Suprapubic skin (tissue), 3 donors: Measurements from ENCODE around the gene LLGL1.

Experiments used
- CTCF ChIP-seq, 2 donors: fragments of 200-600 bp in 1 of 2; fragments of 450-650 bp in 1 of 2; sonication (generic) in 1 of 2; IDR thresholded peaks; one replicate each; pipeline ENCODE4 v1.5.1; 2016 to 2019; ENCODE audit warnings: antibody characterized with exemption in 2 of 2, mild to moderate bottlenecking in 1 of 2, moderate library complexity in 1 of 2
- POLR2A ChIP-seq, 2 donors: fragments of 450-650 bp; IDR thresholded peaks; one replicate each; pipeline ENCODE4 v1.6.1; 2017; ENCODE audit warnings: antibody characterized with exemption in 2 of 2, mild to moderate bottlenecking in 2 of 2, moderate library complexity in 2 of 2

GRCh38 chr17:18185391-18185790, 40.0 kb upstream of the LLGL1 start:
- TF ChIP-seq CTCF (IDR thresholded peaks at IDR 0.05), result no peak
- no peak for TF ChIP-seq POLR2A (IDR thresholded peaks at IDR 0.05)
